SK-N-SH (cell line): Measurements from ENCODE around the gene PLEKHA3. TPM values are rescaled to one million over a fixed set of nuclear protein-coding genes. Genes with fewer than 3 reads are reported as not detected.
A peak's percentile ranks its signal among the peaks of the same experiment; 100 is the strongest.

Experiments
- CTCF ChIA-PET: fragments of 300-600, 350-600 bp; formaldehyde crosslinking; extraction: SDS; loops from one replicate; lab custom pipeline; 2021; lab: Yijun Ruan, JAX
- POLR2A ChIA-PET: fragments of 350-600 bp; sonication (Branson Sonifier 250); formaldehyde crosslinking; extraction: SDS; loops from one replicate; lab custom pipeline; 2020; ENCODE audit warnings: antibody characterized with exemption, inconsistent platforms; lab: Yijun Ruan, JAX
- DNase-seq: peaks from one replicate; pipeline ENCODE4 v3.0.0; 2012
- H2AFZ ChIP-seq: fragments of 200-600 bp; sonication (generic); 2 replicates; pipeline ENCODE4 v1.8.1; 2016; ENCODE audit warnings: antibody characterized with exemption, mild to moderate bottlenecking, low read depth
- H3F3A ChIP-seq: fragments of 200-600 bp; sonication (generic); replicated peaks from 2 replicates; pipeline ENCODE3; 2016; ENCODE audit warnings: antibody characterized with exemption, mild to moderate bottlenecking; ENCODE audit not compliant: insufficient read depth
- H3K27ac ChIP-seq, 2 experiments: fragments of 200-500 bp in 1 of 2; fragments of 200-600 bp in 1 of 2; sonication (Bioruptor generic) in 1 of 2; sonication (generic), shearing (Covaris generic) in 1 of 2; 2 replicates each; pipeline versions ENCODE4 v1.5.1 to v1.6.1; 2014 to 2016; ENCODE audit warnings: low read depth in 2 of 2, inconsistent platforms in 1 of 2, low read length in 1 of 2, mild to moderate bottlenecking in 1 of 2, mixed read lengths in 1 of 2
- H3K27me3 ChIP-seq: fragments of 200-600 bp; sonication (generic), shearing (Covaris generic); 2 replicates; pipeline ENCODE4 v1.6.1; 2016; ENCODE audit warnings: mixed run types; ENCODE audit not compliant: insufficient read depth
- H3K36me3 ChIP-seq, 2 experiments: fragments of 200-500 bp in 1 of 2; fragments of 200-600 bp in 1 of 2; sonication (Bioruptor generic) in 1 of 2; sonication (generic) in 1 of 2; replicated peaks in 1 of 2; 2 replicates each; pipeline versions ENCODE3 to v1.5.1; 2014 to 2016; ENCODE audit warnings: low read length in 1 of 2, mild to moderate bottlenecking in 1 of 2; ENCODE audit not compliant: insufficient read depth in 2 of 2, control insufficient read depth in 1 of 2
- H3K4me1 ChIP-seq, 2 experiments: fragments of 200-500 bp in 1 of 2; fragments of 200-600 bp in 1 of 2; sonication (Bioruptor generic) in 1 of 2; sonication (generic), shearing (Covaris generic) in 1 of 2; 2 replicates each; pipeline versions ENCODE4 v1.5.1 to v1.6.1; 2014 to 2016; ENCODE audit warnings: low read depth in 1 of 2, low read length in 1 of 2, mixed run types in 1 of 2; ENCODE audit not compliant: insufficient read depth in 2 of 2, control insufficient read depth in 1 of 2
- H3K4me2 ChIP-seq: fragments of 200-600 bp; sonication (generic), shearing (Covaris generic); 2 replicates; pipeline ENCODE4 v1.6.1; 2017; ENCODE audit warnings: mixed run types
- H3K4me3 ChIP-seq, 2 experiments: fragments of 200-500 bp in 1 of 2; fragments of 200-600 bp in 1 of 2; sonication (Bioruptor generic) in 1 of 2; sonication (generic), shearing (Covaris generic) in 1 of 2; 2 replicates each; pipeline versions ENCODE4 v1.5.1 to v1.8.1; 2014 to 2016; ENCODE audit warnings: low read depth in 2 of 2, inconsistent platforms in 1 of 2, low read length in 1 of 2, mild to moderate bottlenecking in 1 of 2, mixed read lengths in 1 of 2, moderate library complexity in 1 of 2
- H3K79me2 ChIP-seq: fragments of 200-600 bp; sonication (generic); 2 replicates; pipeline ENCODE4 v1.8.1; 2017; ENCODE audit warnings: mild to moderate bottlenecking; ENCODE audit not compliant: insufficient read depth
- H3K9ac ChIP-seq: fragments of 200-600 bp; sonication (generic); 2 replicates; pipeline ENCODE4 v1.6.1; 2017; ENCODE audit warnings: mixed run types
- H3K9me2 ChIP-seq: fragments of 200-600 bp; sonication (generic); 2 replicates; pipeline ENCODE4 v1.6.1; 2017; ENCODE audit warnings: mixed run types
- H3K9me3 ChIP-seq: fragments of 200-600 bp; sonication (generic); 2 replicates; pipeline ENCODE4 v1.6.1; 2017; ENCODE audit warnings: mixed run types, mild to moderate bottlenecking, moderate library complexity
- H4K20me1 ChIP-seq: fragments of 200-600 bp; sonication (generic); 2 replicates; pipeline ENCODE4 v1.6.1; 2017; ENCODE audit warnings: mild to moderate bottlenecking, mixed run types; ENCODE audit not compliant: insufficient read depth
- CHD2 ChIP-seq: fragments of 150-350 bp; IDR thresholded peaks from 2 replicates; pipeline ENCODE4 v1.6.1; 2018; ENCODE audit warnings: low read length; ENCODE audit not compliant: partially characterized antibody
- ELF1 ChIP-seq: IDR thresholded peaks from 2 replicates; pipeline ENCODE4 v1.4.0; 2012
- EP300 ChIP-seq, 2 experiments: IDR thresholded peaks; 2 replicates each; pipeline versions ENCODE4 v1.4.0 to v1.6.1; 2012; ENCODE audit warnings: borderline replicate concordance in 1 of 2, low read depth in 1 of 2, low read length in 1 of 2
- EZH2phosphoT487 ChIP-seq: fragments of 200-600 bp; sonication (generic); IDR thresholded peaks from 2 replicates; pipeline ENCODE4 v1.6.1; 2017; ENCODE audit warnings: low read depth, mixed run types, mild to moderate bottlenecking, antibody characterized with exemption, moderate library complexity, borderline replicate concordance
- FOXJ3 ChIP-seq: sonication (generic); formaldehyde crosslinking; IDR thresholded peaks from 2 replicates; pipeline ENCODE4 v1.5.1; 2020; ENCODE audit warnings: mild to moderate bottlenecking, missing genetic modification reagents
- FOXM1 ChIP-seq: IDR thresholded peaks from 2 replicates; pipeline ENCODE4 v1.4.0; 2012; ENCODE audit warnings: low read depth, mild to moderate bottlenecking
- GABPA ChIP-seq: IDR thresholded peaks from 2 replicates; pipeline ENCODE4 v1.4.0; 2012; ENCODE audit warnings: low read depth, mild to moderate bottlenecking
- GATA2 ChIP-seq: sonication (generic); formaldehyde crosslinking; IDR thresholded peaks from 2 replicates; pipeline ENCODE4 v1.5.0; 2020; ENCODE audit warnings: mild to moderate bottlenecking, missing genetic modification reagents
- MAX ChIP-seq: IDR thresholded peaks from 2 replicates; pipeline ENCODE4 v1.4.0; 2012; ENCODE audit warnings: low read depth
- MEF2A ChIP-seq: IDR thresholded peaks from 2 replicates; pipeline ENCODE4 v1.4.0; 2012; ENCODE audit warnings: low read depth, borderline replicate concordance
- MXI1 ChIP-seq: IDR thresholded peaks from 2 replicates; pipeline ENCODE4 v1.6.1; 2012; ENCODE audit warnings: mild to moderate bottlenecking, low read depth, low read length, improper control_type of control experiment
- POLR2AphosphoS5 ChIP-seq: IDR thresholded peaks from 2 replicates; pipeline ENCODE4 v1.6.1; 2012; ENCODE audit warnings: low read depth, low read length
- RAD21 ChIP-seq: IDR thresholded peaks from 2 replicates; pipeline ENCODE4 v1.6.1; 2012; ENCODE audit warnings: mild to moderate bottlenecking, low read length
- SIN3A ChIP-seq: IDR thresholded peaks from 2 replicates; pipeline ENCODE4 v1.6.1; 2012; ENCODE audit warnings: low read depth, mild to moderate bottlenecking, low read length, moderate library complexity, borderline replicate concordance
- TCF12 ChIP-seq: IDR thresholded peaks from 2 replicates; pipeline ENCODE4 v1.4.0; 2012
- YY1 ChIP-seq: IDR thresholded peaks from 2 replicates; pipeline ENCODE4 v1.4.0; 2012; ENCODE audit warnings: low read depth, mild to moderate bottlenecking
- WGBS: methylation state at CpG from one replicate; pipeline ENCODE4 v1.1.6; 2017; ENCODE audit warnings: low lambda C conversion rate; 5-methylcytosine and 5-hydroxymethylcytosine counted together
- polyA plus RNA-seq, 3 experiments: library from polyadenylated mRNA; depleted of rRNA; stranded (reverse); fragments of >200 nt; gene quantifications; 2 replicates each; pipeline ENCODE4 v1.2.3, GENCODE V29; 2012
- TF ChIP-seq, protein P1 (sequence below): fragments of 200-600 bp; sonication (generic); IDR thresholded peaks from 2 replicates; pipeline ENCODE4 v1.6.1; 2017; ENCODE audit warnings: antibody characterized with exemption, mild to moderate bottlenecking, moderate library complexity
- TF ChIP-seq, protein P2 (sequence below): fragments of 150-350 bp; IDR thresholded peaks from 2 replicates; pipeline ENCODE4 v1.6.1; 2016; ENCODE audit warnings: mild to moderate bottlenecking, low read depth, low read length

The PLEKHA3 gene
- polyA plus RNA-seq, 1 of the 3 experiments (the other 2 are of a cell fraction): 5.7 TPM

- Histone ChIP-seq H3K36me3 (peaks cover 30 to 41% of the 10 kb centered on the region in 2 experiments), H3K9ac (0 out of 2 replicates have a peak overlapping the region, but pooled peaks have one; percentile 96)
Measured at GRCh38 chr2:178448968-178449661, 31.1 kb upstream of the PLEKHA3 start.

More at GRCh38 chr2:178448968-178449661, 31.1 kb upstream of the PLEKHA3 start:
- H3K79me2 ChIP-seq: peaks cover 56% of the 10 kb centered on the region
- no peaks in the 10 kb centered on the region for H3K27me3 ChIP-seq
- CTCF ChIA-PET: interaction anchor here (4.0 kb wide), 1 partner anchor 34 kb away, joined by 22 read pairs; no protein-coding TSS in a partner anchor
- no peaks in the 10 kb centered on the region for H3K9me2 ChIP-seq
- peak overlapping the region; percentile 99 for H3K4me2 ChIP-seq
- TF ChIP-seq SIN3A: no peak
- TF ChIP-seq FOXM1: no peak
- TF ChIP-seq GABPA: no peak
- no peak for TF ChIP-seq FOXJ3
- no peak for TF ChIP-seq MXI1
- TF ChIP-seq, protein P1, sequence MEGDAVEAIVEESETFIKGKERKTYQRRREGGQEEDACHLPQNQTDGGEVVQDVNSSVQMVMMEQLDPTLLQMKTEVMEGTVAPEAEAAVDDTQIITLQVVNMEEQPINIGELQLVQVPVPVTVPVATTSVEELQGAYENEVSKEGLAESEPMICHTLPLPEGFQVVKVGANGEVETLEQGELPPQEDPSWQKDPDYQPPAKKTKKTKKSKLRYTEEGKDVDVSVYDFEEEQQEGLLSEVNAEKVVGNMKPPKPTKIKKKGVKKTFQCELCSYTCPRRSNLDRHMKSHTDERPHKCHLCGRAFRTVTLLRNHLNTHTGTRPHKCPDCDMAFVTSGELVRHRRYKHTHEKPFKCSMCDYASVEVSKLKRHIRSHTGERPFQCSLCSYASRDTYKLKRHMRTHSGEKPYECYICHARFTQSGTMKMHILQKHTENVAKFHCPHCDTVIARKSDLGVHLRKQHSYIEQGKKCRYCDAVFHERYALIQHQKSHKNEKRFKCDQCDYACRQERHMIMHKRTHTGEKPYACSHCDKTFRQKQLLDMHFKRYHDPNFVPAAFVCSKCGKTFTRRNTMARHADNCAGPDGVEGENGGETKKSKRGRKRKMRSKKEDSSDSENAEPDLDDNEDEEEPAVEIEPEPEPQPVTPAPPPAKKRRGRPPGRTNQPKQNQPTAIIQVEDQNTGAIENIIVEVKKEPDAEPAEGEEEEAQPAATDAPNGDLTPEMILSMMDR: no peak
- TF ChIP-seq YY1: no peak
- TF ChIP-seq, protein P2, sequence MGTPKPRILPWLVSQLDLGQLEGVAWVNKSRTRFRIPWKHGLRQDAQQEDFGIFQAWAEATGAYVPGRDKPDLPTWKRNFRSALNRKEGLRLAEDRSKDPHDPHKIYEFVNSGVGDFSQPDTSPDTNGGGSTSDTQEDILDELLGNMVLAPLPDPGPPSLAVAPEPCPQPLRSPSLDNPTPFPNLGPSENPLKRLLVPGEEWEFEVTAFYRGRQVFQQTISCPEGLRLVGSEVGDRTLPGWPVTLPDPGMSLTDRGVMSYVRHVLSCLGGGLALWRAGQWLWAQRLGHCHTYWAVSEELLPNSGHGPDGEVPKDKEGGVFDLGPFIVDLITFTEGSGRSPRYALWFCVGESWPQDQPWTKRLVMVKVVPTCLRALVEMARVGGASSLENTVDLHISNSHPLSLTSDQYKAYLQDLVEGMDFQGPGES: no peak
- no peak for TF ChIP-seq ELF1
- TF ChIP-seq EP300 (IDR thresholded peaks at IDR 0.05; ENCODE audit: borderline replicate concordance in 1 of 2, low read depth in 1 of 2, low read length in 1 of 2): no peak
- no peak for TF ChIP-seq MEF2A
- no peak for TF ChIP-seq TCF12
- TF ChIP-seq GATA2 (CRISPR knock-in tag): no peak
- TF ChIP-seq RAD21: no peak
- no peak for TF ChIP-seq POLR2AphosphoS5
- TF ChIP-seq MAX: no peak
- no peak for TF ChIP-seq EZH2phosphoT487
- TF ChIP-seq CHD2: no peak
- H3K4me3 ChIP-seq: peak overlapping the region; percentile 97 to 100; a peak in 3 of 4 replicates
- peaks cover 8% of the 10 kb centered on the region for H3F3A ChIP-seq
- DNase-seq: no peak
- no peaks in the 10 kb centered on the region for H3K9me3 ChIP-seq
- H4K20me1 ChIP-seq: peaks cover 21% of the 10 kb centered on the region
- H3K4me1 ChIP-seq: peaks cover 0 to 22% of the 10 kb centered on the region in 2 experiments; a peak in 2 of 4 replicates
- H2AFZ ChIP-seq: no peak overlapping the region
- POLR2A ChIA-PET: interaction anchor here (0.7 to 1.2 kb wide), 2 partner anchors 31 to 35 kb away, joined by 3 to 4 read pairs; partner anchors contain the start of gene PLEKHA3
- peak overlapping the region in 1 of 2 experiments; percentile 91; a peak in 1 of 4 replicates for H3K27ac ChIP-seq
- WGBS: 92% methylated on average over 4 of the region's 4 CpGs
